GM12878 (cell line): ENCODE measurements around the gene AKNA. TPM values are rescaled to one million over a fixed set of nuclear protein-coding genes. Genes with fewer than 3 reads are reported as not detected.

Experiments used
- CBFB ChIP-seq: IDR thresholded peaks from 2 replicates; pipeline ENCODE4 v1.6.1; 2016; ENCODE audit warnings: antibody characterized with exemption, low read depth
- CBX5 ChIP-seq: sonication (generic); IDR thresholded peaks from 2 replicates; pipeline ENCODE4 v1.6.1; 2016; ENCODE audit warnings: low read depth, moderate library complexity, mild to moderate bottlenecking, inconsistent platforms
- CREB1 ChIP-seq: IDR thresholded peaks from 2 replicates; pipeline ENCODE4 v1.6.1; 2012; ENCODE audit warnings: low read depth, mild to moderate bottlenecking, inconsistent platforms
- EED ChIP-seq: sonication (generic); IDR thresholded peaks from 2 replicates; pipeline ENCODE4 v1.6.1; 2016; ENCODE audit warnings: antibody characterized with exemption, low read depth
- JUNB ChIP-seq: IDR thresholded peaks from 2 replicates; pipeline ENCODE4 v1.6.1; 2016; ENCODE audit warnings: antibody characterized with exemption, mild to moderate bottlenecking
- KAT2A ChIP-seq: conservative IDR thresholded peaks from 2 replicates; pipeline ENCODE4 v1.6.1; 2011; ENCODE audit warnings: low read depth, low read length; ENCODE audit not compliant: control insufficient read depth
- MTA2 ChIP-seq: fragments of 450-650 bp; IDR thresholded peaks from 2 replicates; pipeline ENCODE4 v1.6.1; 2016; ENCODE audit warnings: low read depth, mild to moderate bottlenecking, moderate library complexity
- MXI1 ChIP-seq: fragments of 150-350 bp; IDR thresholded peaks from 2 replicates; pipeline ENCODE4 v1.6.1; 2011; ENCODE audit warnings: low read depth, mild to moderate bottlenecking, inconsistent platforms, low read length, improper control_type of control experiment
- MYB ChIP-seq: fragments of 150-350 bp; IDR thresholded peaks from 2 replicates; pipeline ENCODE4 v1.6.1; 2014; ENCODE audit warnings: mild to moderate bottlenecking, low read depth, low read length, borderline replicate concordance
- NFXL1 ChIP-seq: fragments of 450-650 bp; IDR thresholded peaks from 2 replicates; pipeline ENCODE4 v1.6.1; 2017; ENCODE audit warnings: antibody characterized with exemption, mild to moderate bottlenecking, borderline replicate concordance
- NFYA ChIP-seq: IDR thresholded peaks from 2 replicates; pipeline ENCODE4 v1.6.1; 2011; ENCODE audit warnings: low read depth, mild to moderate bottlenecking, low read length, improper control_type of control experiment, borderline replicate concordance
- NR2C1 ChIP-seq: fragments of 450-650 bp; IDR thresholded peaks from 2 replicates; pipeline ENCODE4 v1.6.1; 2017; ENCODE audit warnings: antibody characterized with exemption, mild to moderate bottlenecking, moderate library complexity
- SIX5 ChIP-seq: IDR thresholded peaks from 2 replicates; pipeline ENCODE4 v1.6.1; 2011; ENCODE audit warnings: mild to moderate bottlenecking, low read depth, low read length, moderate library complexity; ENCODE audit not compliant: severe bottlenecking
- SPI1 ChIP-seq: IDR thresholded peaks from 2 replicates; pipeline ENCODE4 v1.6.1; 2011; ENCODE audit warnings: low read depth, mild to moderate bottlenecking, low read length, moderate library complexity, borderline replicate concordance; ENCODE audit not compliant: insufficient read depth
- SREBF1 ChIP-seq: IDR thresholded peaks from 2 replicates; pipeline ENCODE4 v1.6.1; 2012; ENCODE audit warnings: mild to moderate bottlenecking, low read length
- TBL1XR1 ChIP-seq: IDR thresholded peaks from 2 replicates; pipeline ENCODE4 v1.6.1; 2012; ENCODE audit warnings: low read depth, low read length, improper control_type of control experiment
- TCF12 ChIP-seq: IDR thresholded peaks from 2 replicates; pipeline ENCODE4 v1.6.1; 2011; ENCODE audit warnings: low read depth, mild to moderate bottlenecking, low read length
- WRNIP1 ChIP-seq: IDR thresholded peaks from 2 replicates; pipeline ENCODE4 v1.6.1; 2011; ENCODE audit warnings: low read depth, low read length, improper control_type of control experiment, borderline replicate concordance
- polyA plus RNA-seq, 11 experiments: library from polyadenylated mRNA; depleted of rRNA in 4 of 11; unstranded in 6 of 11; stranded (reverse) in 5 of 11; fragments of >200 nt; fragmentation: Nextera tagmentation in 4 of 11; fragmentation: Illumina TruSeq in 1 of 11; extraction: Ambion mirVana in 4 of 11; extraction: Trizol in 1 of 11; gene quantifications; 1 replicate in 1 of 11; 2 replicates in 10 of 11; pipeline versions ENCODE4 v1.2.1 to v1.2.3, GENCODE V29; 2011 to 2016; ENCODE audit warnings: inconsistent platforms in 2 of 11, missing spikeins in 2 of 11, low read depth in 1 of 11
- total RNA-seq, 4 experiments: library from RNA; depleted of rRNA in 3 of 4; stranded (reverse); fragments of >200 nt in 3 of 4; fragmentation: Illumina TruSeq in 1 of 4; extraction: Trizol in 1 of 4; gene quantifications; 2 replicates each; pipeline versions ENCODE4 v1.2.1 to v1.2.3, GENCODE V29; 2013 to 2021
- TF ChIP-seq, protein P1 (sequence below): fragments of 450-650 bp; IDR thresholded peaks from 2 replicates; pipeline ENCODE4 v1.6.1; 2016; ENCODE audit warnings: mild to moderate bottlenecking, moderate library complexity, borderline replicate concordance
- TF ChIP-seq, protein P2 (sequence below): fragments of 450-650 bp; IDR thresholded peaks from 2 replicates; pipeline ENCODE4 v1.6.1; 2017; ENCODE audit warnings: mild to moderate bottlenecking, low read depth, inconsistent platforms; ENCODE audit not compliant: poor library complexity, severe bottlenecking
- TF ChIP-seq, protein P3 (sequence below): fragments of 450-650 bp; IDR thresholded peaks from 2 replicates; pipeline ENCODE4 v1.6.1; 2014; ENCODE audit warnings: mild to moderate bottlenecking

Gene AKNA
- total and polyA plus RNA-seq, 10 of the 15 experiments (the other 5 are each of a cell fraction or from before 2014, with no cell fraction given) = 1.6 to 132 (median 35.3) TPM

DNA sequence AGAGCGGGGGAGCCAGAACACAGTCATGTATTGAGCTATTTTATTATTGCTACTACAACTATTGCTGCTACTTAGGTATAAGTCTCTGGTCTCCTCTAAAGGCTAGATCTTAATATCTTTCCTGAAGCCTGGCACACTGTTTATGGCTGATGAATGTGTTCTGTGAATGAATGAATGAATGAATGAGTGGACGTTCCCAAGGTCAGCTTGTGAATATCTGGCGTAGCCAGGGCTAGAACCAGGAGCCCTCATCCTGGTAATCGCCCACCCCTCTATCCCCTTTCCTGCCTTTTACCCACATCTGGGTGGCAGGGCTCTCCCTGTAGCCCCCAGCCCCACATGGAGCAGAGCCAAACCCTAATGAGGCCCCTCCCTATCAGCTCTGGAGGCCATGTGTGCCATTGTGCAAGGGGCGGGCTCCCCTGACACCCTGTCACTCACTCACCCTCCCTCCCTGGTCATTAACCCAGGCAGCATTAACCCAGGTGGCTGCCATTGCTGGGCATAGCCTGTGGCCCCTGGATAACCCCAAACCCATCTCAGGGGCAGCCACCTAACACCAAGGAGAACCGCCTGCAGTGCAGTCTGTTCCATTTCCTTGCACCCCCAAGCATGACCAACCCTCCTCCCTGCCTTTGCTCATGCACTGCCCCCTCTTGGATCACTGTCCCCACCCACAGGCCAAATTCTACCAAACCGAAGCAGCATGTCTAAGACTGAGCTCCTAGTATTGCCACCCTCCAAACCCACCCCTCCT, 2.0 kb upstream of the AKNA start (continued):
- TF ChIP-seq NFYA = no peak
- TF ChIP-seq EED = no peak
- TF ChIP-seq TBL1XR1 = no peak
- TF ChIP-seq KAT2A = no peak
- TF ChIP-seq, protein P1, sequence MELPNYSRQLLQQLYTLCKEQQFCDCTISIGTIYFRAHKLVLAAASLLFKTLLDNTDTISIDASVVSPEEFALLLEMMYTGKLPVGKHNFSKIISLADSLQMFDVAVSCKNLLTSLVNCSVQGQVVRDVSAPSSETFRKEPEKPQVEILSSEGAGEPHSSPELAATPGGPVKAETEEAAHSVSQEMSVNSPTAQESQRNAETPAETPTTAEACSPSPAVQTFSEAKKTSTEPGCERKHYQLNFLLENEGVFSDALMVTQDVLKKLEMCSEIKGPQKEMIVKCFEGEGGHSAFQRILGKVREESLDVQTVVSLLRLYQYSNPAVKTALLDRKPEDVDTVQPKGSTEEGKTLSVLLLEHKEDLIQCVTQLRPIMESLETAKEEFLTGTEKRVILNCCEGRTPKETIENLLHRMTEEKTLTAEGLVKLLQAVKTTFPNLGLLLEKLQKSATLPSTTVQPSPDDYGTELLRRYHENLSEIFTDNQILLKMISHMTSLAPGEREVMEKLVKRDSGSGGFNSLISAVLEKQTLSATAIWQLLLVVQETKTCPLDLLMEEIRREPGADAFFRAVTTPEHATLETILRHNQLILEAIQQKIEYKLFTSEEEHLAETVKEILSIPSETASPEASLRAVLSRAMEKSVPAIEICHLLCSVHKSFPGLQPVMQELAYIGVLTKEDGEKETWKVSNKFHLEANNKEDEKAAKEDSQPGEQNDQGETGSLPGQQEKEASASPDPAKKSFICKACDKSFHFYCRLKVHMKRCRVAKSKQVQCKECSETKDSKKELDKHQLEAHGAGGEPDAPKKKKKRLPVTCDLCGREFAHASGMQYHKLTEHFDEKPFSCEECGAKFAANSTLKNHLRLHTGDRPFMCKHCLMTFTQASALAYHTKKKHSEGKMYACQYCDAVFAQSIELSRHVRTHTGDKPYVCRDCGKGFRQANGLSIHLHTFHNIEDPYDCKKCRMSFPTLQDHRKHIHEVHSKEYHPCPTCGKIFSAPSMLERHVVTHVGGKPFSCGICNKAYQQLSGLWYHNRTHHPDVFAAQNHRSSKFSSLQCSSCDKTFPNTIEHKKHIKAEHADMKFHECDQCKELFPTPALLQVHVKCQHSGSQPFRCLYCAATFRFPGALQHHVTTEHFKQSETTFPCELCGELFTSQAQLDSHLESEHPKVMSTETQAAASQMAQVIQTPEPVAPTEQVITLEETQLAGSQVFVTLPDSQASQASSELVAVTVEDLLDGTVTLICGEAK = no peak
- TF ChIP-seq, protein P2, sequence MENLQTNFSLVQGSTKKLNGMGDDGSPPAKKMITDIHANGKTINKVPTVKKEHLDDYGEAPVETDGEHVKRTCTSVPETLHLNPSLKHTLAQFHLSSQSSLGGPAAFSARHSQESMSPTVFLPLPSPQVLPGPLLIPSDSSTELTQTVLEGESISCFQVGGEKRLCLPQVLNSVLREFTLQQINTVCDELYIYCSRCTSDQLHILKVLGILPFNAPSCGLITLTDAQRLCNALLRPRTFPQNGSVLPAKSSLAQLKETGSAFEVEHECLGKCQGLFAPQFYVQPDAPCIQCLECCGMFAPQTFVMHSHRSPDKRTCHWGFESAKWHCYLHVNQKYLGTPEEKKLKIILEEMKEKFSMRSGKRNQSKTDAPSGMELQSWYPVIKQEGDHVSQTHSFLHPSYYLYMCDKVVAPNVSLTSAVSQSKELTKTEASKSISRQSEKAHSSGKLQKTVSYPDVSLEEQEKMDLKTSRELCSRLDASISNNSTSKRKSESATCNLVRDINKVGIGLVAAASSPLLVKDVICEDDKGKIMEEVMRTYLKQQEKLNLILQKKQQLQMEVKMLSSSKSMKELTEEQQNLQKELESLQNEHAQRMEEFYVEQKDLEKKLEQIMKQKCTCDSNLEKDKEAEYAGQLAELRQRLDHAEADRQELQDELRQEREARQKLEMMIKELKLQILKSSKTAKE = no peak
- peak; percentile 74 for TF ChIP-seq MXI1
- no peak for TF ChIP-seq SIX5
- TF ChIP-seq JUNB = no peak
- TF ChIP-seq CBFB = no peak
- no peak for TF ChIP-seq NR2C1
- 0 out of 2 replicates have a peak, but pooled peaks have one; percentile 28 for TF ChIP-seq MTA2
- no peak for TF ChIP-seq SPI1
- TF ChIP-seq CREB1 = no peak
- no peak for TF ChIP-seq MYB
- no peak for TF ChIP-seq TCF12
- no peak for TF ChIP-seq SREBF1
- no peak for TF ChIP-seq CBX5
- TF ChIP-seq, protein P3, sequence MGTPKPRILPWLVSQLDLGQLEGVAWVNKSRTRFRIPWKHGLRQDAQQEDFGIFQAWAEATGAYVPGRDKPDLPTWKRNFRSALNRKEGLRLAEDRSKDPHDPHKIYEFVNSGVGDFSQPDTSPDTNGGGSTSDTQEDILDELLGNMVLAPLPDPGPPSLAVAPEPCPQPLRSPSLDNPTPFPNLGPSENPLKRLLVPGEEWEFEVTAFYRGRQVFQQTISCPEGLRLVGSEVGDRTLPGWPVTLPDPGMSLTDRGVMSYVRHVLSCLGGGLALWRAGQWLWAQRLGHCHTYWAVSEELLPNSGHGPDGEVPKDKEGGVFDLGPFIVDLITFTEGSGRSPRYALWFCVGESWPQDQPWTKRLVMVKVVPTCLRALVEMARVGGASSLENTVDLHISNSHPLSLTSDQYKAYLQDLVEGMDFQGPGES = 0 out of 2 replicates have a peak, but pooled peaks have one; percentile 13
- TF ChIP-seq WRNIP1 = no peak
- TF ChIP-seq NFXL1 = no peak
